HepG2 (cell line): ENCODE data around the gene MRPL38. TPM values are rescaled to one million over a fixed set of nuclear protein-coding genes. Genes with fewer than 3 reads are reported as not detected.

Experiments used
- CCDC6 ChIP-seq: sonication (generic); formaldehyde crosslinking; IDR thresholded peaks from 2 replicates; pipeline ENCODE4 v1.8.1; 2022; ENCODE audit warnings: mild to moderate bottlenecking, missing genetic modification reagents, moderate library complexity
- ERF ChIP-seq: IDR thresholded peaks from 2 replicates; pipeline ENCODE4 v1.6.1; 2018; ENCODE audit warnings: missing biosample characterization, missing genetic modification reagents
- MAF1 ChIP-seq: sonication (generic); formaldehyde crosslinking; IDR thresholded peaks from 2 replicates; pipeline ENCODE4 v1.5.0; 2020; ENCODE audit warnings: missing genetic modification reagents, borderline replicate concordance
- MYC ChIP-seq: sonication (generic); formaldehyde crosslinking; IDR thresholded peaks from 2 replicates; pipeline ENCODE4 v1.9.0; 2021; ENCODE audit warnings: missing genetic modification reagents, borderline replicate concordance
- NCOA5 ChIP-seq: sonication (generic); formaldehyde crosslinking; IDR thresholded peaks from 2 replicates; pipeline ENCODE4 v1.4.0; 2020; ENCODE audit warnings: missing genetic modification reagents
- PHF5A ChIP-seq: IDR thresholded peaks from one replicate; pipeline ENCODE4 v1.6.1; 2018; ENCODE audit warnings: low read depth, missing genetic modification reagents; ENCODE audit not compliant: unreplicated experiment
- TBX3 ChIP-seq: fragments of 450-650 bp; IDR thresholded peaks from 2 replicates; pipeline ENCODE4 v1.6.1; 2017; ENCODE audit warnings: antibody characterized with exemption, mild to moderate bottlenecking, inconsistent platforms, borderline replicate concordance
- TEAD2 ChIP-seq: sonication (generic); formaldehyde crosslinking; IDR thresholded peaks from 2 replicates; pipeline ENCODE4 v1.9.0; 2021; ENCODE audit warnings: missing genetic modification reagents
- ZBTB7A ChIP-seq: sonication (generic); formaldehyde crosslinking; IDR thresholded peaks from 2 replicates; pipeline ENCODE4 v1.8.0; 2022; ENCODE audit warnings: mild to moderate bottlenecking, missing genetic modification reagents
- ZNF446 ChIP-seq: sonication (generic); formaldehyde crosslinking; IDR thresholded peaks from 2 replicates; pipeline ENCODE4 v1.5.0; 2020; ENCODE audit warnings: mild to moderate bottlenecking, missing genetic modification reagents
- ZNF546 ChIP-seq: sonication (generic); formaldehyde crosslinking; conservative IDR thresholded peaks from 2 replicates; pipeline ENCODE4 v1.8.1; 2023; ENCODE audit warnings: mild to moderate bottlenecking, missing genetic modification reagents
- ZNF589 ChIP-seq: sonication (generic); formaldehyde crosslinking; conservative IDR thresholded peaks from 2 replicates; pipeline ENCODE4 v1.8.0; 2022; ENCODE audit warnings: mild to moderate bottlenecking, moderate library complexity, missing genetic modification reagents
- ZNF761 ChIP-seq: sonication (generic); formaldehyde crosslinking; conservative IDR thresholded peaks from 2 replicates; pipeline ENCODE4 v1.4.0; 2020; ENCODE audit warnings: mild to moderate bottlenecking, missing genetic modification reagents
- ZNF766 ChIP-seq: sonication (generic); formaldehyde crosslinking; IDR thresholded peaks from 2 replicates; pipeline ENCODE4 v1.5.0; 2020; ENCODE audit warnings: missing genetic modification reagents, borderline replicate concordance
- ZNF841 ChIP-seq: sonication (generic); formaldehyde crosslinking; IDR thresholded peaks from 2 replicates; pipeline ENCODE4 v1.8.1; 2023; ENCODE audit warnings: missing genetic modification reagents, borderline replicate concordance
- ZNF883 ChIP-seq: sonication (generic); formaldehyde crosslinking; IDR thresholded peaks from 2 replicates; pipeline ENCODE4 v1.5.1; 2020; ENCODE audit warnings: mild to moderate bottlenecking, missing genetic modification reagents; ENCODE audit errors: not compliant biosample characterization
- polyA plus RNA-seq, 8 experiments: library from polyadenylated mRNA; depleted of rRNA in 3 of 8; stranded (reverse) in 7 of 8; unstranded in 1 of 8; fragments of >200 nt; fragmentation: Illumina TruSeq in 4 of 8; extraction: Trizol in 4 of 8; gene quantifications; 2 replicates each; pipeline versions ENCODE4 v1.2.1 to v1.2.3, GENCODE V29; 2011 to 2016; ENCODE audit warnings: low read depth in 4 of 8, missing spikeins in 1 of 8, mixed read lengths in 1 of 8; ENCODE audit not compliant: insufficient read depth in 1 of 8
- total RNA-seq, 5 experiments: library from RNA; depleted of rRNA; stranded (reverse); fragments of >200 nt; fragmentation: Illumina TruSeq; extraction: Trizol; gene quantifications; 2 replicates each; pipeline ENCODE4 v1.2.3, GENCODE V29; 2016; ENCODE audit warnings: low read depth in 1 of 5
- TF ChIP-seq, protein P1 (sequence below): IDR thresholded peaks from 2 replicates; pipeline ENCODE4 v1.6.1; 2016; ENCODE audit warnings: low read depth, missing genetic modification reagents, missing compliant biosample characterization
- TF ChIP-seq, protein P2 (sequence below): IDR thresholded peaks from 2 replicates; pipeline ENCODE4 v1.6.1; 2016; ENCODE audit warnings: control low read depth
- TF ChIP-seq, protein P3 (sequence below): sonication (generic); formaldehyde crosslinking; IDR thresholded peaks from 2 replicates; pipeline ENCODE4 v1.5.1; 2020; ENCODE audit warnings: mild to moderate bottlenecking, missing genetic modification reagents, moderate library complexity

The MRPL38 gene
- total and polyA plus RNA-seq, 2 of the 13 experiments (the other 11 are each of a cell fraction or from before 2014, with no cell fraction given): 83.7 to 125 TPM

DNA sequence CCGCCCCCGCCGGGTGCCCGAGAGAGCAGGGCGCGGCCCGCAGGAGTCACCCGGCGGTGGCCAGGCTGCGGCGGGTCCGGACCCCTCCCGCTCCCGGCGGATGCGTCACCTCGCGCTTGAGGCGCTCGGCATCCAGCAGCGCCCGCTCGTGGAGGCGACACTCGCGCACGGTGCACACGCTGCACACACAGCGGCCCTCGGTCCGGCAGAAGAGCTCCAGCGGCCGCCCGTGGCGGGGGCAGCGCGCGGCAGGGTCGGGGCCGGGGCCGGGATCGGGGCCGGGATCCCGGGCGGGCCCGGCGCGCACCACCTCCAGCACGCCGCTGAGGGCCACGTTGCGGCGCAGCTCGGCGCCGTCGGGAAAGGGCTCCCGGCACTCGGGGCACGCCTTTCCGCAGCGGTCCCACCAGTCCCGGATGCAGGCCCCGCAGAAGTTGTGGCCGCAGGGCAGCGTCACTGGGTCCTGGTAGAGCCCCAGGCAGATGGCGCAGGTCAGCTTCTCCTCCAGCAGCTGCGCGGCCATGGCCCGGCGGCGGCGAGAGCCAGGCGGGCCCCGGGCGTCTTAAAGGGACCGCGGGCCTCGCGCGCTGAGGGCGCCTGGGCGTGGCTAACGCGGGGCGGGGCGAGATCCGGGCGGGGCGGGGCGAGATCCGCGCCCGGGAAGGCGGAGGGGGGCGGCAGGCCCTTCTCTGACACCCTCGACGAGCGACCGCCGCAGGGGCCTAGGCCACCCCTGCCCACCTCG lies 8.1 kb downstream of the MRPL38 start, which contains the start of gene TRIM65 (continued):
- TF ChIP-seq, protein P1, sequence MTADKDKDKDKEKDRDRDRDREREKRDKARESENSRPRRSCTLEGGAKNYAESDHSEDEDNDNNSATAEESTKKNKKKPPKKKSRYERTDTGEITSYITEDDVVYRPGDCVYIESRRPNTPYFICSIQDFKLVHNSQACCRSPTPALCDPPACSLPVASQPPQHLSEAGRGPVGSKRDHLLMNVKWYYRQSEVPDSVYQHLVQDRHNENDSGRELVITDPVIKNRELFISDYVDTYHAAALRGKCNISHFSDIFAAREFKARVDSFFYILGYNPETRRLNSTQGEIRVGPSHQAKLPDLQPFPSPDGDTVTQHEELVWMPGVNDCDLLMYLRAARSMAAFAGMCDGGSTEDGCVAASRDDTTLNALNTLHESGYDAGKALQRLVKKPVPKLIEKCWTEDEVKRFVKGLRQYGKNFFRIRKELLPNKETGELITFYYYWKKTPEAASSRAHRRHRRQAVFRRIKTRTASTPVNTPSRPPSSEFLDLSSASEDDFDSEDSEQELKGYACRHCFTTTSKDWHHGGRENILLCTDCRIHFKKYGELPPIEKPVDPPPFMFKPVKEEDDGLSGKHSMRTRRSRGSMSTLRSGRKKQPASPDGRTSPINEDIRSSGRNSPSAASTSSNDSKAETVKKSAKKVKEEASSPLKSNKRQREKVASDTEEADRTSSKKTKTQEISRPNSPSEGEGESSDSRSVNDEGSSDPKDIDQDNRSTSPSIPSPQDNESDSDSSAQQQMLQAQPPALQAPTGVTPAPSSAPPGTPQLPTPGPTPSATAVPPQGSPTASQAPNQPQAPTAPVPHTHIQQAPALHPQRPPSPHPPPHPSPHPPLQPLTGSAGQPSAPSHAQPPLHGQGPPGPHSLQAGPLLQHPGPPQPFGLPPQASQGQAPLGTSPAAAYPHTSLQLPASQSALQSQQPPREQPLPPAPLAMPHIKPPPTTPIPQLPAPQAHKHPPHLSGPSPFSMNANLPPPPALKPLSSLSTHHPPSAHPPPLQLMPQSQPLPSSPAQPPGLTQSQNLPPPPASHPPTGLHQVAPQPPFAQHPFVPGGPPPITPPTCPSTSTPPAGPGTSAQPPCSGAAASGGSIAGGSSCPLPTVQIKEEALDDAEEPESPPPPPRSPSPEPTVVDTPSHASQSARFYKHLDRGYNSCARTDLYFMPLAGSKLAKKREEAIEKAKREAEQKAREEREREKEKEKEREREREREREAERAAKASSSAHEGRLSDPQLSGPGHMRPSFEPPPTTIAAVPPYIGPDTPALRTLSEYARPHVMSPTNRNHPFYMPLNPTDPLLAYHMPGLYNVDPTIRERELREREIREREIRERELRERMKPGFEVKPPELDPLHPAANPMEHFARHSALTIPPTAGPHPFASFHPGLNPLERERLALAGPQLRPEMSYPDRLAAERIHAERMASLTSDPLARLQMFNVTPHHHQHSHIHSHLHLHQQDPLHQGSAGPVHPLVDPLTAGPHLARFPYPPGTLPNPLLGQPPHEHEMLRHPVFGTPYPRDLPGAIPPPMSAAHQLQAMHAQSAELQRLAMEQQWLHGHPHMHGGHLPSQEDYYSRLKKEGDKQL (CRISPR knock-in tag): 0 out of 2 replicates have a peak, but pooled peaks have one; percentile 32
- 0 out of 2 replicates have a peak, but pooled peaks have one; percentile 55 for TF ChIP-seq ZNF761 (CRISPR knock-in tag)
- peak; percentile 68; the same call in 1 of the 2 replicates for TF ChIP-seq ZNF841 (CRISPR knock-in tag)
- no peak for TF ChIP-seq TEAD2 (CRISPR knock-in tag)
- TF ChIP-seq ZBTB7A (CRISPR knock-in tag): peak; percentile 31; the same call in 1 of the 2 replicates
- TF ChIP-seq ZNF546 (CRISPR knock-in tag): no peak
- TF ChIP-seq ZNF766: 0 out of 2 replicates have a peak, but pooled peaks have one; percentile 70
- no peak for TF ChIP-seq TBX3
- TF ChIP-seq ZNF589 (CRISPR knock-in tag): peak; percentile 86; the same call in 1 of the 2 replicates
- peak; percentile 26; the same call in 1 of the 2 replicates for TF ChIP-seq ERF (CRISPR knock-in tag)
- TF ChIP-seq NCOA5 (CRISPR knock-in tag): no peak
- TF ChIP-seq MAF1 (CRISPR knock-in tag): peak; percentile 49; the same call in 1 of the 2 replicates
- peak; percentile 78 for TF ChIP-seq MYC (CRISPR knock-in tag)
- TF ChIP-seq ZNF883 (CRISPR knock-in tag): peak; percentile 77
- TF ChIP-seq PHF5A (CRISPR knock-in tag): no peak
- TF ChIP-seq, protein P2, sequence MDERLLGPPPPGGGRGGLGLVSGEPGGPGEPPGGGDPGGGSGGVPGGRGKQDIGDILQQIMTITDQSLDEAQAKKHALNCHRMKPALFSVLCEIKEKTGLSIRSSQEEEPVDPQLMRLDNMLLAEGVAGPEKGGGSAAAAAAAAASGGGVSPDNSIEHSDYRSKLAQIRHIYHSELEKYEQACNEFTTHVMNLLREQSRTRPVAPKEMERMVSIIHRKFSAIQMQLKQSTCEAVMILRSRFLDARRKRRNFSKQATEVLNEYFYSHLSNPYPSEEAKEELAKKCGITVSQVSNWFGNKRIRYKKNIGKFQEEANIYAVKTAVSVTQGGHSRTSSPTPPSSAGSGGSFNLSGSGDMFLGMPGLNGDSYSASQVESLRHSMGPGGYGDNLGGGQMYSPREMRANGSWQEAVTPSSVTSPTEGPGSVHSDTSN (CRISPR knock-in tag): no peak
- peak; percentile 92 for TF ChIP-seq ZNF446 (CRISPR knock-in tag)
- TF ChIP-seq, protein P3, sequence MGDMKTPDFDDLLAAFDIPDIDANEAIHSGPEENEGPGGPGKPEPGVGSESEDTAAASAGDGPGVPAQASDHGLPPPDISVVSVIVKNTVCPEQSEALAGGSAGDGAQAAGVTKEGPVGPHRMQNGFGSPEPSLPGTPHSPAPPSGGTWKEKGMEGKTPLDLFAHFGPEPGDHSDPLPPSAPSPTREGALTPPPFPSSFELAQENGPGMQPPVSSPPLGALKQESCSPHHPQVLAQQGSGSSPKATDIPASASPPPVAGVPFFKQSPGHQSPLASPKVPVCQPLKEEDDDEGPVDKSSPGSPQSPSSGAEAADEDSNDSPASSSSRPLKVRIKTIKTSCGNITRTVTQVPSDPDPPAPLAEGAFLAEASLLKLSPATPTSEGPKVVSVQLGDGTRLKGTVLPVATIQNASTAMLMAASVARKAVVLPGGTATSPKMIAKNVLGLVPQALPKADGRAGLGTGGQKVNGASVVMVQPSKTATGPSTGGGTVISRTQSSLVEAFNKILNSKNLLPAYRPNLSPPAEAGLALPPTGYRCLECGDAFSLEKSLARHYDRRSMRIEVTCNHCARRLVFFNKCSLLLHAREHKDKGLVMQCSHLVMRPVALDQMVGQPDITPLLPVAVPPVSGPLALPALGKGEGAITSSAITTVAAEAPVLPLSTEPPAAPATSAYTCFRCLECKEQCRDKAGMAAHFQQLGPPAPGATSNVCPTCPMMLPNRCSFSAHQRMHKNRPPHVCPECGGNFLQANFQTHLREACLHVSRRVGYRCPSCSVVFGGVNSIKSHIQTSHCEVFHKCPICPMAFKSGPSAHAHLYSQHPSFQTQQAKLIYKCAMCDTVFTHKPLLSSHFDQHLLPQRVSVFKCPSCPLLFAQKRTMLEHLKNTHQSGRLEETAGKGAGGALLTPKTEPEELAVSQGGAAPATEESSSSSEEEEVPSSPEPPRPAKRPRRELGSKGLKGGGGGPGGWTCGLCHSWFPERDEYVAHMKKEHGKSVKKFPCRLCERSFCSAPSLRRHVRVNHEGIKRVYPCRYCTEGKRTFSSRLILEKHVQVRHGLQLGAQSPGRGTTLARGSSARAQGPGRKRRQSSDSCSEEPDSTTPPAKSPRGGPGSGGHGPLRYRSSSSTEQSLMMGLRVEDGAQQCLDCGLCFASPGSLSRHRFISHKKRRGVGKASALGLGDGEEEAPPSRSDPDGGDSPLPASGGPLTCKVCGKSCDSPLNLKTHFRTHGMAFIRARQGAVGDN (CRISPR knock-in tag): peak; percentile 85
- TF ChIP-seq CCDC6 (CRISPR knock-in tag): peak; percentile 92
